GM12878 (cell line): ENCODE data around the gene TNFSF15. TPM values are rescaled to one million over a fixed set of nuclear protein-coding genes. Genes with fewer than 3 reads are reported as not detected.

Source experiments
- ATAC-seq: fragments of 200-7000 bp; cut with Tn5 transposase; 3 replicates; pipeline ENCODE4 v1.9.1; 2020; ENCODE audit warnings: mild to moderate bottlenecking, moderate library complexity
- BruUV-seq: library from RNA; stranded (reverse); fragments of 400-500 nt; replicated peaks from 2 replicates; lab custom pipeline; 2021; lab: Mats Ljungman, UMichigan
- CTCF ChIA-PET: fragments of 300-600 bp; sonication (Branson Sonifier 250); formaldehyde crosslinking; extraction: SDS; loops from one replicate; lab custom pipeline; 2021; ENCODE audit warnings: inconsistent platforms; lab: Yijun Ruan, JAX
- POLR2A ChIA-PET: fragments of 350-600 bp; formaldehyde crosslinking; extraction: SDS; loops from one replicate; lab custom pipeline; 2021; ENCODE audit warnings: inconsistent platforms; lab: Charles Lee
- RAD21 ChIA-PET: fragments of 300-600 bp; sonication (Branson Sonifier 250); formaldehyde crosslinking; loops from one replicate; lab custom pipeline; 2023; ENCODE audit warnings: antibody characterized with exemption; ENCODE audit not compliant: unreplicated experiment; lab: Charles Lee
- SMC1A ChIA-PET: fragments of 300-600 bp; sonication (Branson Sonifier 250); formaldehyde crosslinking; loops from one replicate; lab custom pipeline; 2023; ENCODE audit not compliant: unreplicated experiment, uncharacterized antibody; lab: Charles Lee
- DNase-seq: peaks from one replicate; pipeline ENCODE4 v3.0.0-alpha.2; 2011; ENCODE audit warnings: low read depth, low spot score
- FAIRE-seq: peaks from 3 replicates; lab custom pipeline; 2011; peaks lifted over from hg19 to GRCh38; lab: Jason Lieb, UNC
- H2AFZ ChIP-seq: 2 replicates; pipeline ENCODE4 v1.6.0; 2011; ENCODE audit warnings: low read depth, low read length, control low read depth; ENCODE audit not compliant: control insufficient read depth
- H3K27ac ChIP-seq: 2 replicates; pipeline ENCODE4 v1.5.1; 2011; ENCODE audit warnings: control low read depth; ENCODE audit not compliant: control insufficient read depth, insufficient read depth
- H3K27me3 ChIP-seq, 2 experiments: replicated peaks in 1 of 2; 2 replicates each; pipeline versions ENCODE4 v1.6.0 to v1.6.1; 2011; ENCODE audit warnings: low read length in 1 of 2; ENCODE audit not compliant: control insufficient read depth in 2 of 2, insufficient read depth in 2 of 2
- H3K36me3 ChIP-seq, 2 experiments: 2 replicates each; pipeline ENCODE4 v1.5.1; 2011; ENCODE audit warnings: low read length in 1 of 2; ENCODE audit not compliant: control insufficient read depth in 2 of 2, insufficient read depth in 2 of 2
- H3K4me1 ChIP-seq: 2 replicates; pipeline ENCODE4 v1.6.1; 2011; ENCODE audit warnings: mild to moderate bottlenecking, low read length, moderate library complexity, mixed read lengths; ENCODE audit not compliant: control insufficient read depth, insufficient read depth
- H3K4me2 ChIP-seq: 2 replicates; pipeline ENCODE4 v1.6.0; 2011; ENCODE audit warnings: control low read depth; ENCODE audit not compliant: control insufficient read depth, insufficient read depth
- H3K4me3 ChIP-seq: fragments of 200-600 bp; sonication (generic); 2 replicates; pipeline ENCODE4 v1.5.1; 2016
- H3K79me2 ChIP-seq: 2 replicates; pipeline ENCODE4 v1.6.0; 2011; ENCODE audit warnings: low read length; ENCODE audit not compliant: control insufficient read depth, insufficient read depth
- H3K9ac ChIP-seq: 2 replicates; pipeline ENCODE4 v1.8.0; 2011; ENCODE audit warnings: low read length, control low read depth, mixed read lengths; ENCODE audit not compliant: control insufficient read depth, insufficient read depth
- H3K9me3 ChIP-seq: replicated peaks from 3 replicates; pipeline ENCODE4 v1.5.1; 2011; ENCODE audit warnings: mild to moderate bottlenecking, low read length; ENCODE audit not compliant: control insufficient read depth, insufficient read depth
- H4K20me1 ChIP-seq: 2 replicates; pipeline ENCODE4 v1.6.0; 2011; ENCODE audit not compliant: control insufficient read depth, insufficient read depth
- BACH1 ChIP-seq: fragments of 450-650 bp; IDR thresholded peaks from 2 replicates; pipeline ENCODE4 v1.6.1; 2017; ENCODE audit warnings: mild to moderate bottlenecking, borderline replicate concordance
- EZH2 ChIP-seq: IDR thresholded peaks from 2 replicates; pipeline ENCODE4 v1.6.1; 2012; ENCODE audit warnings: low read depth, mild to moderate bottlenecking, control low read depth, inconsistent platforms, low read length, borderline replicate concordance; ENCODE audit not compliant: control insufficient read depth
- HSF1 ChIP-seq: fragments of 150-350 bp; IDR thresholded peaks from 2 replicates; pipeline ENCODE4 v1.6.1; 2014; ENCODE audit warnings: mild to moderate bottlenecking, low read depth, low read length
- MEF2A ChIP-seq: IDR thresholded peaks from 2 replicates; pipeline ENCODE4 v1.6.1; 2011; ENCODE audit warnings: low read depth, mild to moderate bottlenecking, low read length, moderate library complexity; ENCODE audit not compliant: insufficient read depth
- MYB ChIP-seq: fragments of 150-350 bp; IDR thresholded peaks from 2 replicates; pipeline ENCODE4 v1.6.1; 2014; ENCODE audit warnings: mild to moderate bottlenecking, low read depth, low read length, borderline replicate concordance
- MYC ChIP-seq: IDR thresholded peaks from 2 replicates; pipeline ENCODE4 v1.6.1; 2011; ENCODE audit warnings: mild to moderate bottlenecking, low read length, moderate library complexity, inconsistent platforms; ENCODE audit not compliant: insufficient read depth, insufficient replicate concordance, insufficient read length, severe bottlenecking
- RAD51 ChIP-seq: fragments of 450-650 bp; IDR thresholded peaks from 2 replicates; pipeline ENCODE4 v1.6.1; 2016; ENCODE audit warnings: moderate library complexity, mild to moderate bottlenecking, inconsistent platforms
- WGBS: methylation state at CpG from one replicate; pipeline ENCODE4 v1.1.6; 2016; ENCODE audit warnings: low lambda C conversion rate; ENCODE audit not compliant: insufficient replicate concordance, insufficient coverage; ENCODE audit errors: missing lambda C conversion rate; 5-methylcytosine and 5-hydroxymethylcytosine counted together
- in situ Hi-C: fragments of 300-500 bp; cut with MboI; formaldehyde crosslinking; loops from 9 replicates; pipeline ENCODE4 v1.14.3; 2018; ENCODE audit warnings: mixed read lengths
- intact Hi-C: fragments of 100-400 bp; cut with micrococcal nuclease; formaldehyde crosslinking; loops from one replicate; pipeline ENCODE4 v1.14.2; 2022; ENCODE audit not compliant: unreplicated experiment
- polyA plus RNA-seq, 11 experiments: library from polyadenylated mRNA; depleted of rRNA in 4 of 11; unstranded in 6 of 11; stranded (reverse) in 5 of 11; fragments of >200 nt; fragmentation: Nextera tagmentation in 4 of 11; fragmentation: Illumina TruSeq in 1 of 11; extraction: Ambion mirVana in 4 of 11; extraction: Trizol in 1 of 11; gene quantifications; 1 replicate in 1 of 11; 2 replicates in 10 of 11; pipeline versions ENCODE4 v1.2.1 to v1.2.3, GENCODE V29; 2011 to 2016; ENCODE audit warnings: inconsistent platforms in 2 of 11, missing spikeins in 2 of 11, low read depth in 1 of 11
- total RNA-seq, 4 experiments: library from RNA; depleted of rRNA in 3 of 4; stranded (reverse); fragments of >200 nt in 3 of 4; fragmentation: Illumina TruSeq in 1 of 4; extraction: Trizol in 1 of 4; gene quantifications; 2 replicates each; pipeline versions ENCODE4 v1.2.1 to v1.2.3, GENCODE V29; 2013 to 2021

Gene TNFSF15
- total and polyA plus RNA-seq, 10 of the 15 experiments (the other 5 are each of a cell fraction or from before 2014, with no cell fraction given): 0.03 TPM; not detected in 9

GRCh38 chr9:114804505-114804904 is 1.3 kb downstream of the TNFSF15 start (continued):
- no peak for TF ChIP-seq HSF1
- TF ChIP-seq MYB: no peak
- TF ChIP-seq EZH2: no peak
- no peak for TF ChIP-seq MYC
- no peak for TF ChIP-seq RAD51
- TF ChIP-seq, all 136 proteins: peak for 0

GRCh38 chr9:114803479-114804265 is 2.2 kb downstream of the TNFSF15 start:
- Histone ChIP-seq H3K4me3 (no peak overlapping the region), H4K20me1 (0 out of 2 replicates have a peak, but pooled peaks cover 3% of the 10 kb centered on the region), H3K9me3 (no peaks in the 10 kb centered on the region), H3K4me1 (peaks cover 15% of the 10 kb centered on the region), H2AFZ (no peak overlapping the region), H3K27ac (no peak overlapping the region), H3K27me3 (peaks cover 0 to 1% of the 10 kb centered on the region in 2 experiments; a peak in 2 of 4 replicates), H3K4me2 (no peak overlapping the region), H3K9ac (no peak overlapping the region), H3K36me3 (no peaks in the 10 kb centered on the region), H3K79me2 (no peaks in the 10 kb centered on the region)
- 0% methylated on average over 1 of the region's 1 CpG for WGBS
- ChIA-PET CTCF (no interaction called here), POLR2A (no interaction called here), SMC1A (interaction anchor here (1.2 kb wide), 1 partner anchor 16 kb away, joined by 3 read pairs; no protein-coding TSS in a partner anchor), RAD21 (no interaction called here)
- in situ Hi-C loops: no loop called here
- BruUV-seq: no TSS peak
- ATAC-seq (no peak), FAIRE-seq (no peak), DNase-seq (no peak)
- TF ChIP-seq BACH1 (no peak), MEF2A (no peak)
- intact Hi-C loops: no loop called here
